ENCODE data around the gene HLTF. TPM values are rescaled to one million over a fixed set of nuclear protein-coding genes. Genes with fewer than 3 reads are reported as not detected.

Gene HLTF
- total and polyA plus RNA-seq, 2 donors (not counting 1 experiment from before 2014, with no cell fraction given): 22.1 to 67.2 TPM

GRCh38 chr3:149115114-149115513, 28.8 kb upstream of the HLTF start:
- H3K4me3 ChIP-seq (replicated peaks in 1 of 4; ENCODE audit: control extremely low read depth in 1 of 4, insufficient read depth in 1 of 4, low read depth in 3 of 4, low read length in 4 of 4): no peak overlapping the region
- no peak overlapping the region for H3K9ac ChIP-seq (ENCODE audit: insufficient read depth, low read length)
- TF ChIP-seq, protein P1, sequence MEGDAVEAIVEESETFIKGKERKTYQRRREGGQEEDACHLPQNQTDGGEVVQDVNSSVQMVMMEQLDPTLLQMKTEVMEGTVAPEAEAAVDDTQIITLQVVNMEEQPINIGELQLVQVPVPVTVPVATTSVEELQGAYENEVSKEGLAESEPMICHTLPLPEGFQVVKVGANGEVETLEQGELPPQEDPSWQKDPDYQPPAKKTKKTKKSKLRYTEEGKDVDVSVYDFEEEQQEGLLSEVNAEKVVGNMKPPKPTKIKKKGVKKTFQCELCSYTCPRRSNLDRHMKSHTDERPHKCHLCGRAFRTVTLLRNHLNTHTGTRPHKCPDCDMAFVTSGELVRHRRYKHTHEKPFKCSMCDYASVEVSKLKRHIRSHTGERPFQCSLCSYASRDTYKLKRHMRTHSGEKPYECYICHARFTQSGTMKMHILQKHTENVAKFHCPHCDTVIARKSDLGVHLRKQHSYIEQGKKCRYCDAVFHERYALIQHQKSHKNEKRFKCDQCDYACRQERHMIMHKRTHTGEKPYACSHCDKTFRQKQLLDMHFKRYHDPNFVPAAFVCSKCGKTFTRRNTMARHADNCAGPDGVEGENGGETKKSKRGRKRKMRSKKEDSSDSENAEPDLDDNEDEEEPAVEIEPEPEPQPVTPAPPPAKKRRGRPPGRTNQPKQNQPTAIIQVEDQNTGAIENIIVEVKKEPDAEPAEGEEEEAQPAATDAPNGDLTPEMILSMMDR (conservative IDR thresholded peaks at IDR 0.05 in 1 of 2, IDR thresholded peaks at IDR 0.05 in 1 of 2; ENCODE audit: low read depth in 1 of 2, low read length in 2 of 2): no peak
- TF ChIP-seq EZH2 (IDR thresholded peaks at IDR 0.05; ENCODE audit: low read length, missing control alignments): no peak
- no peaks in the 10 kb centered on the region for H3K4me1 ChIP-seq (ENCODE audit: control insufficient read depth, extremely low read depth, insufficient read depth, low read length)
- H3K27ac ChIP-seq (ENCODE audit: insufficient read depth, low read length): no peak overlapping the region
- H2AFZ ChIP-seq (ENCODE audit: low read length): no peak overlapping the region
- H3K4me2 ChIP-seq (ENCODE audit: extremely low read depth, insufficient read depth, low read length): no peak overlapping the region
- H3K27me3 ChIP-seq (ENCODE audit: control insufficient read depth, insufficient read depth, low read length): no peaks in the 10 kb centered on the region
- no peaks in the 10 kb centered on the region for H3K9me3 ChIP-seq (ENCODE audit: control insufficient read depth, insufficient read depth, low read depth, low read length)
- no peaks in the 10 kb centered on the region for H3K79me2 ChIP-seq (ENCODE audit: control insufficient read depth, insufficient read depth, low read length)
- H4K20me1 ChIP-seq (ENCODE audit: control insufficient read depth, extremely low read depth, insufficient read depth, low read length): no peaks in the 10 kb centered on the region
- DNase-seq (ENCODE audit: low read depth in 2 of 2): no peak
- H3K36me3 ChIP-seq (ENCODE audit: control insufficient read depth, insufficient read depth, low read length): no peaks in the 10 kb centered on the region

DNA sequence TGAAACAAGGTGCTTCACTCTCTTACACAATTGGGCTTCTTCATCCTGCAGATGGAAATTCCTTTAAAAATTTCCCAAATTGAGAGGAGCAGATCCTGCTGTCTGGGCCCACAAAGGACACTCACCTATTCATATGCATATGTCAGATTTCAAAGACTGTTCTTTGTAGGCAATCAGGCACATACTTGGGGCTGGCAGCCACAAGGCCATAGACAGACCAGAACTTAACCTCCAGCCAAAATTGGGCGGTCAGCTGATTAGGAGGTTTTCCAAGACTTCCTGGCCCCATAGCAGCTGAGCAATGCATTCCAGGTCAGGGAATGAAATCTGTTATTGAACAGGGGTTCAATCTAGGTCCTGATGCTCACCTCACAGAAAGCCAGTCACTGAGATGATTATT, 28.1 kb upstream of the HLTF start:
- no peak overlapping the region for H3K9ac ChIP-seq (ENCODE audit: insufficient read depth, low read length)
- H3K4me1 ChIP-seq (ENCODE audit: control insufficient read depth, extremely low read depth, insufficient read depth, low read length): no peaks in the 10 kb centered on the region
- H3K79me2 ChIP-seq (ENCODE audit: control insufficient read depth, insufficient read depth, low read length): no peaks in the 10 kb centered on the region
- H3K27ac ChIP-seq (ENCODE audit: insufficient read depth, low read length): no peak overlapping the region
- no peaks in the 10 kb centered on the region for H3K9me3 ChIP-seq (ENCODE audit: control insufficient read depth, insufficient read depth, low read depth, low read length)
- H4K20me1 ChIP-seq (ENCODE audit: control insufficient read depth, extremely low read depth, insufficient read depth, low read length): no peaks in the 10 kb centered on the region
- no peak for TF ChIP-seq EZH2 (IDR thresholded peaks at IDR 0.05; ENCODE audit: low read length, missing control alignments)
- TF ChIP-seq, protein P1 (conservative IDR thresholded peaks at IDR 0.05 in 1 of 2, IDR thresholded peaks at IDR 0.05 in 1 of 2; ENCODE audit: low read depth in 1 of 2, low read length in 2 of 2): no peak
- no peaks in the 10 kb centered on the region for H3K27me3 ChIP-seq (ENCODE audit: control insufficient read depth, insufficient read depth, low read length)
- no peak overlapping the region for H3K4me2 ChIP-seq (ENCODE audit: extremely low read depth, insufficient read depth, low read length)
- peak in 1 of 2 donors; percentile 18 for DNase-seq (ENCODE audit: low read depth in 2 of 2)
- no peak overlapping the region for H2AFZ ChIP-seq (ENCODE audit: low read length)
- no peaks in the 10 kb centered on the region for H3K36me3 ChIP-seq (ENCODE audit: control insufficient read depth, insufficient read depth, low read length)
- no peak overlapping the region for H3K4me3 ChIP-seq (replicated peaks in 1 of 4; ENCODE audit: control extremely low read depth in 1 of 4, insufficient read depth in 1 of 4, low read depth in 3 of 4, low read length in 4 of 4)

DNA sequence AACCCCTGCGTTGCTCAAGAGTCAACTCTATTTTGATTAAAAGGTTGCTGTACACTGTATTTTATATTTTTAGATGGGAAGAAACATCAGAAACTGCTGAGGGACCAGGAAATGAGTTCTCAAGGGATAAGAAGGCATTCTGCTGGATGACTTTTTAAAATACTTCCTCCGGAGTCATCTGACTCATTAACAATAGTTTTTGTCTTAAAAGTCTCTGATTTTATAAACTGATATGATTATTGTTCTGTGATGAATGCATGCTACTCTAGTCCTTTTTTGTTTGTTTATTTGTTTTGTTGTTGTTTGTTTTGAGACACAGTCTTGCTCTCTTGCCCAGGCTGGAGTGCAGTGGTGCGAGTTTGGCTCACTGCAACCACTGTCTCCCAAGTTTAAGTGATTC, 18.2 kb upstream of the HLTF start:
- Histone ChIP-seq H3K79me2 (ENCODE audit: control insufficient read depth, insufficient read depth, low read length) (no peaks in the 10 kb centered on the region), H3K4me2 (ENCODE audit: extremely low read depth, insufficient read depth, low read length) (no peak overlapping the region), H2AFZ (ENCODE audit: low read length) (no peak overlapping the region), H4K20me1 (ENCODE audit: control insufficient read depth, extremely low read depth, insufficient read depth, low read length) (no peaks in the 10 kb centered on the region), H3K36me3 (ENCODE audit: control insufficient read depth, insufficient read depth, low read length) (no peaks in the 10 kb centered on the region), H3K9ac (ENCODE audit: insufficient read depth, low read length) (no peak overlapping the region), H3K4me1 (ENCODE audit: control insufficient read depth, extremely low read depth, insufficient read depth, low read length) (no peaks in the 10 kb centered on the region), H3K9me3 (ENCODE audit: control insufficient read depth, insufficient read depth, low read depth, low read length) (no peaks in the 10 kb centered on the region), H3K27me3 (ENCODE audit: control insufficient read depth, insufficient read depth, low read length) (no peaks in the 10 kb centered on the region), H3K4me3 (replicated peaks in 1 of 4; ENCODE audit: control extremely low read depth in 1 of 4, insufficient read depth in 1 of 4, low read depth in 3 of 4, low read length in 4 of 4) (no peak overlapping the region), H3K27ac (ENCODE audit: insufficient read depth, low read length) (no peak overlapping the region)
- DNase-seq (ENCODE audit: low read depth in 2 of 2): no peak
- no peak for TF ChIP-seq EZH2 (IDR thresholded peaks at IDR 0.05; ENCODE audit: low read length, missing control alignments)
- TF ChIP-seq, protein P1 (conservative IDR thresholded peaks at IDR 0.05 in 1 of 2, IDR thresholded peaks at IDR 0.05 in 1 of 2; ENCODE audit: low read depth in 1 of 2, low read length in 2 of 2): no peak
